B cell (primary cell): Measurements from ENCODE around the gene COQ2. TPM values are rescaled to one million over a fixed set of nuclear protein-coding genes. Genes with fewer than 3 reads are reported as not detected.
"Not testable (repeated sequence)": the region's sequence is repeated elsewhere in the genome, so short reads cannot be mapped to it uniquely, and the experiment has no call there.

Experiments used
- ATAC-seq: fragments of 200-7000 bp; cut with Tn5 transposase; one replicate; pipeline ENCODE4 v1.10.0; 2021; ENCODE audit warnings: low read depth, mild to moderate bottlenecking, moderate number of reproducible peaks, moderate library complexity
- CTCF ChIA-PET: fragments of 350-600 bp; sonication (Branson Sonifier 250); formaldehyde crosslinking; loops from one replicate; lab custom pipeline; 2021; ENCODE audit warnings: antibody characterized with exemption, inconsistent platforms; lab: Charles Lee
- POLR2A ChIA-PET: fragments of 350-600 bp; sonication (Branson Sonifier 250); formaldehyde crosslinking; loops from one replicate; lab custom pipeline; 2021; ENCODE audit warnings: antibody characterized with exemption; lab: Charles Lee
- DNase-seq: peaks from one replicate; pipeline ENCODE4 v3.0.0; 2013
- H2AFZ ChIP-seq: 2 replicates; pipeline ENCODE4 v1.6.1; 2012; ENCODE audit warnings: mild to moderate bottlenecking, low read depth, low read length; ENCODE audit not compliant: insufficient read depth, poor library complexity, severe bottlenecking
- H3K27ac ChIP-seq, 2 donors: 1 replicate in 1 of 2; 2 replicates in 1 of 2; pipeline ENCODE4 v1.5.1; 2012 to 2013; ENCODE audit warnings: low read length in 2 of 2, mild to moderate bottlenecking in 2 of 2, moderate library complexity in 1 of 2
- H3K27me3 ChIP-seq, 4 experiments: fragments of 200-600 bp in 1 of 4; sonication (generic) in 1 of 4; replicated peaks in 1 of 4; 1 replicate in 2 of 4; 2 replicates in 2 of 4; pipeline versions ENCODE4 v1.6.1 to v1.7.0; 2013 to 2016; ENCODE audit warnings: low read length in 3 of 4, mild to moderate bottlenecking in 2 of 4, mixed read lengths in 1 of 4, moderate library complexity in 1 of 4; ENCODE audit not compliant: insufficient read depth in 4 of 4, control insufficient read depth in 3 of 4; ENCODE audit errors: control extremely low read depth in 1 of 4
- H3K36me3 ChIP-seq, 2 experiments: replicated peaks in 1 of 2; 1 replicate in 1 of 2; 2 replicates in 1 of 2; pipeline versions ENCODE4 v1.6.1 to v1.7.1; 2013; ENCODE audit warnings: low read length in 1 of 2; ENCODE audit not compliant: insufficient read depth in 2 of 2, control insufficient read depth in 1 of 2; ENCODE audit errors: control extremely low read depth in 1 of 2, extremely low read depth in 1 of 2
- H3K4me1 ChIP-seq, 2 donors: fragments of 200-600 bp in 1 of 2; sonication (generic) in 1 of 2; 1 replicate in 1 of 2; 2 replicates in 1 of 2; pipeline versions ENCODE4 v1.5.1 to v1.6.1; 2013 to 2017; ENCODE audit warnings: low read length in 2 of 2; ENCODE audit not compliant: control insufficient read depth in 2 of 2, insufficient read depth in 2 of 2
- H3K4me2 ChIP-seq: replicated peaks from 2 replicates; pipeline ENCODE3; 2012; ENCODE audit warnings: mild to moderate bottlenecking, low read depth, low read length; ENCODE audit not compliant: poor library complexity, severe bottlenecking
- H3K4me3 ChIP-seq, 5 experiments: fragments of 200-600 bp in 1 of 5; sonication (generic) in 1 of 5; 1 replicate in 3 of 5; 2 replicates in 2 of 5; pipeline versions ENCODE4 v1.5.1 to v1.7.0; 2011 to 2016; ENCODE audit warnings: low read length in 4 of 5, mild to moderate bottlenecking in 4 of 5, low read depth in 2 of 5, control low read depth in 1 of 5, moderate library complexity in 1 of 5; ENCODE audit not compliant: insufficient read depth in 1 of 5; ENCODE audit errors: control extremely low read depth in 1 of 5, extremely low read depth in 1 of 5
- H3K79me2 ChIP-seq: fragments of 200-600 bp; sonication (generic); one replicate; pipeline ENCODE4 v1.6.0; 2016; ENCODE audit warnings: low read length; ENCODE audit not compliant: control insufficient read depth, insufficient read depth
- H3K9ac ChIP-seq: fragments of 200-600 bp; sonication (generic); 2 replicates; pipeline ENCODE4 v1.6.1; 2017; ENCODE audit warnings: mild to moderate bottlenecking, low read length, moderate library complexity
- H3K9me3 ChIP-seq, 3 donors: one replicate each; pipeline versions ENCODE4 v1.6.1 to v1.7.1; 2013; ENCODE audit warnings: low read length in 2 of 3; ENCODE audit not compliant: control insufficient read depth in 2 of 3, insufficient read depth in 1 of 3; ENCODE audit errors: control extremely low read depth in 1 of 3
- H4K20me1 ChIP-seq: 2 replicates; pipeline ENCODE4 v1.6.0; 2012; ENCODE audit warnings: mild to moderate bottlenecking, low read length; ENCODE audit not compliant: insufficient read depth, control insufficient read depth, poor library complexity, severe bottlenecking
- H3K27ac Mint-ChIP-seq: one replicate; pipeline ENCODE4 v1.8.0; 2021; ENCODE audit warnings: mixed read lengths
- H3K27me3 Mint-ChIP-seq: one replicate; pipeline ENCODE4 v1.8.0; 2021; ENCODE audit warnings: mixed read lengths
- H3K4me1 Mint-ChIP-seq: one replicate; pipeline ENCODE4 v1.8.0; 2021; ENCODE audit warnings: mixed read lengths
- H3K4me3 Mint-ChIP-seq: one replicate; pipeline ENCODE4 v1.8.0; 2021; ENCODE audit warnings: mixed read lengths
- H3K9me3 Mint-ChIP-seq: one replicate; pipeline ENCODE4 v1.8.0; 2022; ENCODE audit warnings: mixed read lengths; ENCODE audit not compliant: insufficient read depth
- EZH2 ChIP-seq: IDR thresholded peaks from 2 replicates; pipeline ENCODE4 v1.6.1; 2012; ENCODE audit warnings: borderline replicate concordance, low read depth, mild to moderate bottlenecking, moderate library complexity, low read length; ENCODE audit not compliant: insufficient read depth, poor library complexity, severe bottlenecking
- WGBS: methylation state at CpG from one replicate; pipeline ENCODE4 v1.1.5; 2013; ENCODE audit warnings: missing lambda C conversion rate; ENCODE audit not compliant: insufficient coverage; 5-methylcytosine and 5-hydroxymethylcytosine counted together
- intact Hi-C: fragments of 100-400 bp; cut with micrococcal nuclease; formaldehyde crosslinking; loops from one replicate; pipeline ENCODE4 v1.10.0; 2022
- polyA plus RNA-seq: library from polyadenylated mRNA; depleted of rRNA; stranded (reverse); fragments of >200 nt; gene quantifications from 2 replicates; pipeline ENCODE4 v1.2.3, GENCODE V29; 2012
- total RNA-seq, 2 donors: library from RNA; stranded (reverse); fragments of 120-200 nt in 1 of 2; gene quantifications; 1 replicate in 1 of 2; 2 replicates in 1 of 2; pipeline versions ENCODE4 v1.2.3 to v1.2.4, GENCODE V29; 2013 to 2022
- TF ChIP-seq, protein P1 (sequence below): fragments of 200-600 bp; IDR thresholded peaks from one replicate; pipeline ENCODE4 v1.8.0; 2022; ENCODE audit warnings: antibody characterized with exemption, mild to moderate bottlenecking

Gene COQ2
- total and polyA plus RNA-seq, 2 donors (not counting 1 experiment from before 2014, with no cell fraction given): 8.1 to 27.9 TPM

DNA sequence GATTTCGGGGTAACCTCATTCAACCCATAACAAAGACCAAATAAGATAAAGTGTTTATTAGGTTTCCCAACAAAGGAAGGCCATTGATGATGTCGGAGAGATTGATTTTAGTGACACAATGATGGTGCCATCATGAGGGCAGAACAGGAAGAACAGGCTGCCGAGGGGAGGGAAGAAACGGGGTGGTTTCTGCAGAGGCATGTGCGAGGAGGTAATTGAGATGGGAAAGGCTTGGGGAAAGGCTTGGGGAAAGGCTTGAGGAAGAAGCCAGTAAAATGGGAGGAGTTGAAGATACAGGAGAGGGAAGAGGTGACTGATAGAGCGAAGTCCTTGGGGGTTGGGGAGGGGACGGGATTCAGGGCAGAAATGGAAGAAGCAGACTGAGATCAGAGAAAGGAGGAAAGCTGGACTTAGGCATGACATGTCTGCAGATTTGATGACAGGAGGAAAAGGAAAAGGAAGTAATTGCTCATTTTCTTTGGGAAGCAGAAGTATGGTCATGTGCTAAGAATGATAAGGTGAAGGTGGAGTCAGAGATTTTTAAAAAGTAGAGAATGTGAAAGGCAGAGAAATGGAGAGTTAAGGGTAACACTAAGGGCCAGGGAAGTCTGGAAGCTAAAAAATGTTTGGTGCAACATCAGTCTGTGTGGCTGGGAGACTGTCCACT is 44.1 kb upstream of the COQ2 start:
- Histone ChIP-seq H3K9me3 (no peaks in the 10 kb centered on the region), H4K20me1 (no peaks in the 10 kb centered on the region), H3K4me3 (no peak overlapping the region), H3K4me1 (no peaks in the 10 kb centered on the region), H3K27ac (no peak overlapping the region), H3K9ac (no peak overlapping the region), H3K27me3 (no peaks in the 10 kb centered on the region), H2AFZ (no peak overlapping the region), H3K36me3 (no peaks in the 10 kb centered on the region), H3K79me2 (no peaks in the 10 kb centered on the region), H3K4me2 (no peak overlapping the region)
- no peaks in the 10 kb centered on the region for H3K27me3 Mint-ChIP-seq
- CTCF ChIA-PET: interaction anchor here (0.8 kb wide), 1 partner anchor 254 kb away, joined by 3 read pairs; no protein-coding TSS in a partner anchor
- intact Hi-C loops: no loop called here
- no peak overlapping the region for H3K4me3 Mint-ChIP-seq
- POLR2A ChIA-PET: interaction anchor here (0.6 kb wide), 1 partner anchor 96 kb away, joined by 5 read pairs; no protein-coding TSS in a partner anchor
- H3K9me3 Mint-ChIP-seq: no peaks in the 10 kb centered on the region
- no peak for DNase-seq
- TF ChIP-seq, protein P1, sequence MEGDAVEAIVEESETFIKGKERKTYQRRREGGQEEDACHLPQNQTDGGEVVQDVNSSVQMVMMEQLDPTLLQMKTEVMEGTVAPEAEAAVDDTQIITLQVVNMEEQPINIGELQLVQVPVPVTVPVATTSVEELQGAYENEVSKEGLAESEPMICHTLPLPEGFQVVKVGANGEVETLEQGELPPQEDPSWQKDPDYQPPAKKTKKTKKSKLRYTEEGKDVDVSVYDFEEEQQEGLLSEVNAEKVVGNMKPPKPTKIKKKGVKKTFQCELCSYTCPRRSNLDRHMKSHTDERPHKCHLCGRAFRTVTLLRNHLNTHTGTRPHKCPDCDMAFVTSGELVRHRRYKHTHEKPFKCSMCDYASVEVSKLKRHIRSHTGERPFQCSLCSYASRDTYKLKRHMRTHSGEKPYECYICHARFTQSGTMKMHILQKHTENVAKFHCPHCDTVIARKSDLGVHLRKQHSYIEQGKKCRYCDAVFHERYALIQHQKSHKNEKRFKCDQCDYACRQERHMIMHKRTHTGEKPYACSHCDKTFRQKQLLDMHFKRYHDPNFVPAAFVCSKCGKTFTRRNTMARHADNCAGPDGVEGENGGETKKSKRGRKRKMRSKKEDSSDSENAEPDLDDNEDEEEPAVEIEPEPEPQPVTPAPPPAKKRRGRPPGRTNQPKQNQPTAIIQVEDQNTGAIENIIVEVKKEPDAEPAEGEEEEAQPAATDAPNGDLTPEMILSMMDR: no peak
- no peak for TF ChIP-seq EZH2
- ATAC-seq: no peak
- H3K27ac Mint-ChIP-seq: no peak overlapping the region
- 68% methylated on average over 6 of the region's 7 CpGs for WGBS
- H3K4me1 Mint-ChIP-seq: peaks cover 4% of the 10 kb centered on the region

DNA sequence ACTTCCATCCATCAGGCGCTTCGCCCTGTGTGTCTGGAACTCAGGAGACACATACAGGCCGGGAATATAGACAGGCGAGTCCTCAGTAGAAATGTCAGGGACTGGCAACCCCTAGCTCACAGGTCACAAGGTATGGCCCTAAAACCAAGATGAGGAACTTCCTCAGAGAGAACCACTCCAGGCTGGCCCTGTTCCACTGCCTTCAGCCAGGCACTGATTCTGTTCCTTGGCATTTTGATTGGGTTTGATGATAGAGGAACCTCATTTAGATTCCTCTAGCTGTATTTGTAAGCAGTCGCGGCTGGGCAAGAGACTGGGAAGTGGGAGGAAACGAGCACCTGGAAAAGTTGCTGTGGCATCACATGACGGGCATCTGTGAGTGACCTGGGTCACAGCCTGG is 41.9 kb upstream of the COQ2 start:
- Histone ChIP-seq H3K4me2 (no peak overlapping the region), H3K27ac (no peak overlapping the region), H3K9ac (no peak overlapping the region), H3K79me2 (no peaks in the 10 kb centered on the region), H3K27me3 (no peaks in the 10 kb centered on the region), H3K4me1 (no peaks in the 10 kb centered on the region), H3K4me3 (no peak overlapping the region), H3K36me3 (no peaks in the 10 kb centered on the region), H4K20me1 (no peaks in the 10 kb centered on the region), H3K9me3 (no peaks in the 10 kb centered on the region), H2AFZ (no peak overlapping the region)
- no peak overlapping the region for H3K4me3 Mint-ChIP-seq
- no peaks in the 10 kb centered on the region for H3K27me3 Mint-ChIP-seq
- intact Hi-C loops: no loop called here
- H3K9me3 Mint-ChIP-seq: no peaks in the 10 kb centered on the region
- H3K4me1 Mint-ChIP-seq: peaks cover 2% of the 10 kb centered on the region
- 88% methylated on average over 7 of the region's 8 CpGs for WGBS
- no peak overlapping the region for H3K27ac Mint-ChIP-seq
- CTCF ChIA-PET: no interaction called here
- TF ChIP-seq, protein P1: no peak
- POLR2A ChIA-PET: no interaction called here
- no peak for DNase-seq
- ATAC-seq: no peak

DNA sequence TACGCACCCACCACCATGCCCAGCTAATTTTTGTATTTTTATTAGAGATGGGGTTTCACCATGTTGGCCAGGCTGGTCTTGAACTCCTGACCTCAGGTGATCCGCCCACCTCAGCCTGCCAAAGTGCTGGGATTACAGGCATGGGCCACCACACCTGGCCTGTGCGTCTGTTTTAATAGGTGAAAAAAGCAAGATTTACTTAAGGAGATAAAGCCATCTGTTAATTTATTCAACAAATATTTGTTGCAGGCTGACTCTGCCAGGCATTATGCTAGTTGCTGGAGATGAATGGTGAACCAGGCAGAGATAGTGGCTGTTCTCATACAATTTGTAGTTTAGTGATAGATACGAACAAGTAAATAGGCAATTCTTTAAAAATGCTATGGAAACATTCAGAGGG is 40.7 kb upstream of the COQ2 start:
- H2AFZ ChIP-seq, H3K9ac ChIP-seq, H3K36me3 ChIP-seq, H3K4me1 Mint-ChIP-seq, H3K27ac Mint-ChIP-seq, H3K79me2 ChIP-seq, DNase-seq, H3K4me3 Mint-ChIP-seq, POLR2A ChIA-PET, H3K27me3 Mint-ChIP-seq, H3K27me3 ChIP-seq, H3K4me1 ChIP-seq, H3K4me2 ChIP-seq, H3K9me3 Mint-ChIP-seq, H3K4me3 ChIP-seq, H3K9me3 ChIP-seq, intact Hi-C loops, H3K27ac ChIP-seq, CTCF ChIA-PET, H4K20me1 ChIP-seq, ATAC-seq: not testable (repeated sequence)
- WGBS: 100% methylated on average over 2 of the region's 4 CpGs
